ENCODE results near the gene TSPAN17. TPM values are rescaled to one million over a fixed set of nuclear protein-coding genes. Genes with fewer than 3 reads are reported as not detected.

Gene TSPAN17
- total RNA-seq, 1 experiment from 2014 or later = 50.1 TPM

- TF ChIP-seq YY1 (IDR thresholded peaks at IDR 0.05; ENCODE audit: extremely low read depth, insufficient replicate concordance, low read depth, low read length) = no peak
- TF ChIP-seq CEBPB (IDR thresholded peaks at IDR 0.05; ENCODE audit: low read depth) = no peak
- TF ChIP-seq ZBTB33 (IDR thresholded peaks at IDR 0.05; ENCODE audit: extremely low read depth, insufficient replicate concordance, low read length) = no peak
- TF ChIP-seq EZH2 (IDR thresholded peaks at IDR 0.05) = no peak
- TF ChIP-seq SP1 (IDR thresholded peaks at IDR 0.05; ENCODE audit: low read depth) = no peak
- no peak for TF ChIP-seq FOSL1 (IDR thresholded peaks at IDR 0.05; ENCODE audit: low read depth)
- TF ChIP-seq ZFX (IDR thresholded peaks at IDR 0.05) = no peak
- TF ChIP-seq EZH2phosphoT487 (IDR thresholded peaks at IDR 0.05; ENCODE audit: borderline replicate concordance) = no peak
- no peak for TF ChIP-seq JUND (IDR thresholded peaks at IDR 0.05)
- no peak for TF ChIP-seq MAX (IDR thresholded peaks at IDR 0.05)
- no peak for TF ChIP-seq RAD21 (IDR thresholded peaks at IDR 0.05; ENCODE audit: low read depth)
- no peak for TF ChIP-seq REST (IDR thresholded peaks at IDR 0.05; ENCODE audit: low read depth)
- no peak for TF ChIP-seq CTCF (IDR thresholded peaks at IDR 0.05 in 2 of 3, conservative IDR thresholded peaks at IDR 0.05 in 1 of 3; ENCODE audit: borderline replicate concordance in 1 of 3, insufficient read depth in 1 of 3, low read depth in 2 of 3, low read length in 2 of 3)
- TF ChIP-seq SRF (IDR thresholded peaks at IDR 0.05; ENCODE audit: low read depth) = no peak
- no peak for TF ChIP-seq ELF1 (IDR thresholded peaks at IDR 0.05; ENCODE audit: borderline replicate concordance, low read depth)
- no peak for TF ChIP-seq EGR1 (IDR thresholded peaks at IDR 0.05; ENCODE audit: low read depth)
- TF ChIP-seq ATF3 (IDR thresholded peaks at IDR 0.05) = no peak
- no peak for TF ChIP-seq POLR2AphosphoS5 (IDR thresholded peaks at IDR 0.05; ENCODE audit: low read depth, low read length)
- TF ChIP-seq TCF7L2 (IDR thresholded peaks at IDR 0.05; ENCODE audit: borderline replicate concordance, extremely low read depth, insufficient read depth, insufficient read length) = no peak
- Histone ChIP-seq H3K79me2 (ENCODE audit: insufficient read depth, low read length) (no peaks in the 10 kb centered on the region), H3K27ac (ENCODE audit: low read depth, low read length) (no peak overlapping the region), H3K4me3 (replicated peaks in 1 of 2; ENCODE audit: low read depth in 1 of 2, low read length in 2 of 2) (no peak overlapping the region), H3K9me2 (ENCODE audit: insufficient read depth) (no peaks in the 10 kb centered on the region), H2AFZ (ENCODE audit: low read depth, low read length, poor library complexity, severe bottlenecking) (no peak overlapping the region), H3K4me1 (ENCODE audit: control insufficient read depth in 1 of 2, insufficient read depth in 2 of 2, low read length in 2 of 2) (peaks cover 7 to 16% of the 10 kb centered on the region in 2 experiments), H3K9me3 (ENCODE audit: control insufficient read depth in 1 of 2, insufficient read depth in 1 of 2, low read depth in 1 of 2, low read length in 2 of 2) (no peaks in the 10 kb centered on the region), H3K9ac (ENCODE audit: low read length) (no peak overlapping the region), H3K36me3 (ENCODE audit: control insufficient read depth in 1 of 2, insufficient read depth in 2 of 2, low read length in 2 of 2) (no peaks in the 10 kb centered on the region), H3K27me3 (ENCODE audit: insufficient read depth, low read length) (no peaks in the 10 kb centered on the region), H4K20me1 (ENCODE audit: insufficient read depth) (no peaks in the 10 kb centered on the region), H3K4me2 (ENCODE audit: low read length) (no peak overlapping the region)
- ChIA-PET RAD21 (ENCODE audit: low non-redundant PET in 1 of 2, low total read pairs in 2 of 2, uncharacterized antibody in 2 of 2, unreplicated experiment in 2 of 2) (interaction anchor here in 1 of 2 experiments (0.6 kb wide), 1 partner anchor 266 kb away, joined by 4 read pairs; no protein-coding TSS in a partner anchor), CTCF (no interaction called here), POLR2A (no interaction called here)
- intact Hi-C loops (cut with micrococcal nuclease) = no loop called here
- BruUV-seq (replicated peaks) = no TSS peak
- ATAC-seq = no peak
- DNase-seq (ENCODE audit: low read depth, low spot score) = no peak
These were observed 26.6 kb downstream of the TSPAN17 start for GRCh38 chr5:176673651-176674583.

Measured in HCT116 (cell line).